ENCODE results near the gene PNPLA6. TPM values are rescaled to one million over a fixed set of nuclear protein-coding genes. Genes with fewer than 3 reads are reported as not detected.
"Not testable (repeated sequence)": the region's sequence is repeated elsewhere in the genome, so short reads cannot be mapped to it uniquely, and the experiment has no call there.

The PNPLA6 gene
- total RNA-seq, 1 donor from 2014 or later, result 49.0 TPM

DNA sequence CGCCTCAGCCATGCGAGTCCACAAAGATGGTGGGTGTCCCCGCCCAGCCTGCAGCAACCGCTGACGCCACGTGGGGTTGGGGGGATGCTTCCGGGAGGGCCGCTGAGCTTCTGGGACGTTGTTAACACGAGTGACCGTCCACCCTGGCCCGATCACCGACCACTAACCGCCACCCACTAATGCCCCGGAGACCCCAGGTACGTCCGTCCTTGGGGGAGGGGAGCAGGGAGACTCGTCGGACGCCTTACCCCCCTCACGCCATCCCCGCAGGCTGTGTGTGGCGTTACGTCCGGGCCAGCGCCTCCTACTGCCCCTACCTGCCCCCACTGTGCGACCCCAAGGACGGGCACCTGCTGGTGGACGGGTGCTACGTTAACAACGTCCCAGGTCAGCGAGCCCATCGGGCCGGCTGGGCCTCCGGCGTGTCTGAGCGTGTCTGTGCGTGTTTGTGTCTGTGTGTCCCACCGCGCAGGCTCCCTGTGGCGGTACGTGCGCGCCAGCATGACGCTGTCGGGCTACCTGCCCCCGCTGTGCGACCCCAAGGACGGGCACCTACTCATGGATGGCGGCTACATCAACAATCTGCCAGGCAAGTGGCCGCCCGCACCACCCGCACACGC, 21.3 kb downstream of the PNPLA6 start:
- no peak for DNase-seq

- no peak for DNase-seq
Measured at GRCh38 chr19:7558667-7559066, 23.1 kb downstream of the PNPLA6 start.

DNA sequence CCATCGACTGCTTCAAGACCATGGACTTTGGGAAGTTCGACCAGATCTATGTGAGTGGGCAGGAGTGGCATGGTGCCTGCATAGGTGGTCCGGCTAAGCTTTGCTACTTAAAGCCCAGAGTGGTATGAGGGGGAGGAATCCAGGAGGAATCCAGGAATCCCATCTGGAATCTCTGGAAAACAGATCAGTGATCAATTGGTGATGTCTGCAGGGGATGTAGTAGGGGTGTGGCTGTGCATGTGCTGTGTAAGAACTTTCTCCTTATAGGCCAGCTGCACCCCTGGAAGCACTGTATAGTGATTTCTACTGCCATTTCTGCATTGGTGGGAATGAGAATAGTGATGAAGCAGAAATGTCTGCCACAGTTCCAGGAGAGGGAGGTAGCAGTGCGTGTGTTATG, 23.6 kb downstream of the PNPLA6 start:
- no peak for DNase-seq

GRCh38 chr19:7560255-7560654, 24.7 kb downstream of the PNPLA6 start:
- DNase-seq, result no peak

DNA sequence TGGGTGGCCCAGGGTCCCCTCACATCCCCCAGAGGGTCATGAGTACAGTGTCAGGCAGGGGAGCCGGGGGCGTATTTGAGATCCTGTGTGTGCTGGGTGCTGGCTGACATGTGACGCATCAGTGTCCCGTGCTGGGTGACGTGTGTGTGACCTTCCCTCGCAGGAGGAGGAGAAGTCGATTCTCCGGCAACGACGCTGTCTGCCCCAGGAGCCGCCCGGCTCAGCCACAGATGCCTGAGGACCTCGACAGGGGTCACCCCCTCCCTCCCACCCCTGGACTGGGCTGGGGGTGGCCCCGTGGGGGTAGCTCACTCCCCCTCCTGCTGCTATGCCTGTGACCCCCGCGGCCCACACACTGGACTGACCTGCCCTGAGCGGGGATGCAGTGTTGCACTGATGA, 25.8 kb downstream of the PNPLA6 start:
- no peak for DNase-seq

DNA sequence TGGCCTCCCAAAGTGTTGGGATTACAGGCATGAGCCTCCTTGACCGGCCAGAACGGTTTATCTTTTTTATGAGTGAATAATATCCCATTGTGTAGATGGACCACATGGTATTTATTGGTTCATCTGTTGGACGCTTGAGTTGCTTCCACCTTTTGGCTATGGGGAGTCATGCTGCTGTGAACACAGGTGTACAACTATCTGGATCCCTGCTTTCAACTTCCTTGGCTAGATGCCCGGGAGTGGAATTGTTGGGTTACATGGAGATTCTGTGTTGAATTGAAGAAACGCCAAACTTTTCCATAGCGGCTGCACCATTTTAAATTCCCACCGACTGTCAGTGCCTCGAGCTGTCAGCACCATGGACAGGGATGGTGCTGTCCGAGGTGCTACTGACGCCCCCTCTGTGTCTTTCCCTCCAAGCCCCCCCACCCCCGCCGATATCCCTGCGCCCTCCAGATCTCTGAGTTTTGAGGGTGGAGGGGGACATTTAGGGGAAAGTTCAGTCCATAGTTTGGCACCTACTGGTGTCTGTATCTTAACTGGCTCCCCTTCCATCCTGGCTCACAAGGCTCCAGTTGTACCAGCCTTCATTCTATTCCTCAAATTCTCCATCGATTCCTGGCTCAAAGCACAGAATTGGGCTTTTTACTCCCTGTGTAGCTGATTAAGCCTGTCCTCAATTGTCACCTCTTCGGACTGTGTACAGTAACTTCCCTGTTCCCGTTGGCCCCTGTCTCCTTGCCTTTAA, 27.3 kb downstream of the PNPLA6 start:
- DNase-seq, result no peak

- no peak for DNase-seq
Measured at GRCh38 chr19:7564866-7565265, 29.3 kb downstream of the PNPLA6 start.

DNA sequence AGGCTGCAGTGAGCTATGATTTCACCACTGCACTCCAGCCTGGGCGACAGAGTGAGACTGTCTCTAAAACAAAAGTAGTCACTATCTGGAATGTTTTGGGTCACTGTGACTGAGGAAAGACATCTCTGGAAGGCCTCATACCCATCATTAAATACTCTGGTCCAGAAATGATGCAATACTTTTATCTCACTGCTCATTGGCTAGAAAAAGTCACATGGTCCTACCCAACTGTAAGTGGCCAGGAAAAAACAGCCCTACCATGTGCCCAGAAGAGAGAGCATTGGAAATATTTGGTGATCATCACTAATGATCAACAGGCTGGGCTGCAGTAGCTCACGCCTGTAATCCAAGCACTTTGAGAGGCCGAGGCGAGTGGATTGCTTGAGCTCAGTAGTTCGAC, 29.8 kb downstream of the PNPLA6 start:
- DNase-seq, result no peak

DNA sequence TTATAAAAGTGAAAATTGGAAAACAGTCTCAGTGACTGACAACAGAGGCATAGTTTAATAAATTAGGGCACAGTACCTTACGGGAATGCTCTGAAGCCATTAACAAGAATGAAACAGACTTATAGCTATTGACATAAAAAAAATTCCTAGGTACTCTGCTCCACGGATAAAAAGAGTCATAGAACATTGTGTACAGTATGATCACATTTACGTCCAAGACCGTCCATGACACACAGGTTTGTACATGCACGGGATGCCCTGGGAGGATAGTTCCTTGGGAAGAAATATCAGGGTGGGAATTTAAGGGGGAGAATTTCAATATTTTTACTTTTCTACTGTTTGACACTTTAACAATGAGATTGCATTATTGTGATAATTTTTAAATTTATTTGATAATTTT, 35.2 kb downstream of the PNPLA6 start:
- no peak for DNase-seq

DNA sequence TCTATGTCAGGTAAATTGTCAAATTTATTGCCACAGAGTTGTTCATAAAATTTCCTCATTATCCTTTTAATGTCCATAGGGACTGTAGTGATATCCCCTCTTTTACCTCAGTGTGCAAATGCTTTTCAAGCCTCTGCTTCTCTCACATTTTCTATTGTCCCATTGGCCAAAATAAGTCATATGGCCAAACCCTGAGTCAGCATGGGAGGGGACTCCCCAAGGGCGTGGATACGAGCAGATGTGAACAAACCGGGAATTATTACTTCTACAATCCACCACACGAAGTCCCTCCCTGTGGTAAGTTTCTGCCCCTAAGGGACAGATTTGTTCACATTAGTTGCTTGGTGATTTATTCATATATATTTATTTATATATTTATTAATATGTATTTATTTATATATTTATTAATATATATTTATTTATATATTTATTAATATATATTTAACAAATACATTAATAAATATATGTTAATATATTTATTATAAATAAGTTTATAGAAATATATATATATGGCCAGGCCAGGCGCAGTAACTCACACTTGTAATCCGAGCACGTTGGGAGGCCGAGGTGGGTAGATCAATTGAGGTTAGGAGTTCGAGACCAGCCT, 40.0 kb downstream of the PNPLA6 start:
- DNase-seq, result no peak

DNA sequence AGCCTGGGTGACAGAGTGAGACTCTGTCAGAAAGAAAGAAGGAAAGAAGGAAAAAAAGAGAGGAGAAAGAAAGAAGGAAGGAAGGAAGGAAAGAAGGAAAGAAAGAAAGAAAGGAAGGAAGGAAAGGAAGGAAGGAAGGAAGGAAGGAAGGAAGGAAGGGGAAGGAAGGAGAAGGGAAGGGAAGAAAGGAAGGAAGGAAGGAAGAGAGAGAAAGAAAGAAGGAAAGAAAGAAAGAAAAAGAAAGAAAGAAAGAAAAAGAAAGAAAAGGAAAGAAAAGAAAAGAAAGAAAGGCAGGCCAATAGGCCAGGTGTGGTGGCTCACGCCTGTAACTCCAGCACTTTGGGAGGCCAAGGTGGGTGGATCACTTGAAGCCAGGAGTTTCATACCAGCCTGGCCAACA, 41.9 kb downstream of the PNPLA6 start:
- DNase-seq, result not testable (repeated sequence)

- no peak for DNase-seq
Measured at GRCh38 chr19:7578127-7578526, 42.6 kb downstream of the PNPLA6 start.

- no peak for DNase-seq
Measured at GRCh38 chr19:7579182-7579581, 43.7 kb downstream of the PNPLA6 start.

DNA sequence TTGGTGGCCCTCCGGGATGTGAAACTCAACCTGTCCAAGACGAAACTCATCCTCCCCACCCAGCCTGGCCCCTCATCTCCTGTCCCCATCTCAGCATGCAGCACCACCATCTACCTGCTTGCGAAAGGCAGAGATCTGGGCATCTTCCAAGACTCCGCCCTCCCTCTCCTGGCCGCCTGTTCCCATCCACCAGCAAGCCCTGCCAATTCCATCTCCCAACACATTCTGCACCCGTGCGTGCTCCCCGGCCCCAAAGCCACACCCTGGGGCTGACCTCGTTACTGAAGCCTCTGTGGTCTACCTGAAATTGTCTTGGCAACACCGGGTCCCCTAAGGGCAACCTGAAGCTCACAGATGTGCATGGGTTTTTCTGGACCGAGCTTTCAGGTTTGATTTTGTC, 46.9 kb downstream of the PNPLA6 start:
- DNase-seq, result no peak

DNA sequence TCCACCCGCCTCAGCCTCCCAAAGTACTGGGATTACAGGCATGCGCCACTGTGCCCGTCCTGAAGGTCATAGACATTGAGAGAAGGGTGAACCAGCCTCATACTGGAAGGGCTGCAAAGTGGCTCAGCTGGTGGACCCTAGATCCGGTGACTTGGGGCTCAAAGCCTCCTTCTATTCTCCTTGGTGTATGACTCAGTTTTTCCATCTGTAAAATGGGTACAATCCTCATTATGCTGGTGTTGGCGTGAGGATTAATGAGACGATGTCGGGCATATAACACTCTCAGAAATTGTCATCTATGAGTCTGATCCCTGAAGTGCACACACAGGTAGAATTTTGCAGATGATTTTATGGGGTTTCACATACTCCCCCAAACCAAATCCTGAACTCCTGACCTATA, 54.3 kb downstream of the PNPLA6 start:
- DNase-seq, result no peak

DNA sequence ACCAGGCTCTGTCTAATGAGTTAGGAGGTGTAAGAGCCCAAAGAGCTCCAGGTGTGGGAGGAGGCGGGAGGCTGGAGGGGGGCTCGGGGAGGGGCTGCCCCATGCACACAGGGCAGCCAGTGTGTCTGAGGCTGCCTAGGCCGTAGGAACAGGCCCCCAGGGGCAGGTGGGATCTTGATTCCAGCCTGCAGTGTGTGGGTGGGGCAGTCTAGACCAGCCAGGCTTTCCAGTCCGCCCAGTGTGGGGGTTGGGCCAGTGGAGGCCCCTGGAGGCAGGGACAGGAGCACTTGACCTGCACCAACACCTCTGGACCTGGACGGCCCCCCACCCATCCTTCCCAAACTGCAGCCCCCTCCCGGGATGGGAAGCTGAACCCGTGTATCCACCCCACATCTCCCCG, 54.7 kb downstream of the PNPLA6 start:
- no peak for DNase-seq

DNA sequence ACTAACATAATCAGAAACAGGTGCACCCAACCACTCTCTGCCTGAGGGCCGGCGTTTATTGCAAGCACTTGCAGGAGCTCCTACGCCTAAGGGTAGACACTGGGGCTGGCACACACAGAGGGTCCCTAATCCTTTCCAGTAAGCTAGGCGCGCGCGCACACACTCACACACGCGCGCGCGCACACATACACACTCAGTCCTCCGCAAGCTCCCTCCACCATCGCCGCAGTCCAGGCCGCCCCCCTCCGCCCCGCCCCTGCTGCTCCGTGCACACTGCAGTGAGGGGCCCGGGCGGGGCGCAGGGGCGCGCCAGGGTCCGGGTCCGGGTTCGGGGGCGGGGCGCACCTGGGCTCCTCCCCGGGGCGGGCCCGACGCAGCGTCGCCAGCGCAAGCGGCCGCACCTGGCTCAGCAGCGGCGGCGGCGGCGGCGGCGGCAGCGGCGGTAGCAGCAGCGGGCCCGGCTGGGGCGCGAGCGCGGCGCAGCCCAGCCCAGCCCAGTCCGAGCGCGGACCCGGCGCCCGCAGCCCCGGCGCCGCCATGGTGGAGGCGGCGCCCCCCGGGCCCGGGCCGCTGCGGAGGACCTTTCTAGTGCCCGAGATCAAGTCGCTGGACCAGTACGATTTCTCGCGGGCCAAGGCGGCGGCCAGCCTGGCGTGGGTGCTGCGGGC, 60.1 kb downstream of the PNPLA6 start, which contains the start of gene CAMSAP3:
Gene CAMSAP3 (plus strand): TSS at position 398 of the 668 bp plus-strand sequence. CDS start 140 bp downstream, at position 538.
- DNase-seq, result no peak

GRCh38 chr19:7596211-7596937, 60.9 kb downstream of the PNPLA6 start:
- DNase-seq, result no peak

- no peak for DNase-seq
Measured at GRCh38 chr19:7597689-7598088, 62.2 kb downstream of the PNPLA6 start.

DNA sequence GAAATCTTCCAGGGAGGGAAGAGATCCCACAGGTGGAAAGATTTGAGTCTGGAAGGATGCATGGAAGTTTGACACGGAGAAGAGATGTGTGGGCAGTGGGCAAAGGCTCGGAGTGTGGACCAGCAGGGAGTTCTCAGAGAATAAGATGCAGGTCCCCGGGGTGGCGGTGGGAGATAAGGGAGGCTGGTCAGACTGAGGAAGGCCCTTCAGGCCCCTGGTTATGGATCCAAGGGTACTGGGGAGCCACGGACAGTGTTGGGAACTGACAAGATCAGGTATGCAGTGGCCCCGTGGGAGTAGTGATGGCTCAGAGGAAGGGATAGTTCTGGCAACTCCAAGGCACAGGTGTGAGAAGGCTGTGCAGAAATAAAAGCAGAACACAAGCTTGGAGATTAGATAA, 62.7 kb downstream of the PNPLA6 start:
- DNase-seq, result no peak

DNA sequence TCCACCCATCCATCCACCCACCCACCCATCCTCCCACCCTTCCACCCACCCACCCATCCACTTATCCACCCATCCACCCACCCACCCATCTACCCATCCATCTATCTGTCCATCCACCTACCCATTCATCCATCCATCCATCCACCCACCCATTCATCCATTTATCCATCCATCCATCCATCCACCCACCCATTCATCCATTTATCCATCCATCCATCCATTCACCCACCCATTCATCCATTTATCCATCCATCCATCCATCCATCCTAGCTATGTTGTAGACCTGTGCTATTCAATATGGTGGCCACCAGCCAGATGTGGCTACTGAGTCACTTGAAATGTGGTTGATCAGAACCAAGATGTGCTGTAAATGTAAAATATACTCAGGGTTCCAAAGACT, 65.2 kb downstream of the PNPLA6 start:
- no peak for DNase-seq

DNA sequence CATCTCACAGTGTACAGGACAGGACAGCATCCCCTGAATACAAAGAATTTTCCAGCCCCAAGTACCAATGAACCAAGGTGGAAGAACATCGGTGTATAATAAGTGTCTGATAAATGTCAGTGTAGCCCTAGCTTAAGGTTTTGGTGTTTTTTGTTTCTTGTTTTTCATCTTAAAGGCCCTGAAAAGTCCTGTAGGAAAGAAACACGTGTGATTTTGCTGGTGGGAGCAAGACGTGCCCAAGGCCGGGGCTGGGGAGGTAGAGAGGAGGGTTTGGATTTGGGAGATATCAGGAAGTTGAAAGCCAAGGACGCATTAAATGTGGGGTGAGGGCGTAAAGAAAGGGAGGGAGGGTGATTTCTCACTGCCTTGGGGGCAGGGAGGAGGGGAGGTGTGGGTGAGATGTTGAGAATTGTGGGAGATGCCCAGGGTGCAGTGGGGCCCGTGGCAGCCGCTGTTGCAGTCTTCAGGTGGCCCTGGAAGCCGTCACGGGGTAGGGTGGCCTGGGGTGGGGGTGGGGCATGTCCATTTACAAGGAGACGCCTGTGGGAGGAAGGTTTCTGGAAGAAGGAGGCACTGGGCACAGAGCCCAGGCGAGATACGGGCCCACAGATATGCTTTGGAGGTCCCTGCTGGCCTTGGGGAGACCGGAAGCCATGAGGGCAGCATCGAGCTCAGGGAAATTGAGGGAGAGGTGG, 66.9 kb downstream of the PNPLA6 start:
- no peak for DNase-seq
